ENCODE measurements around the gene PPP6R3. TPM values are rescaled to one million over a fixed set of nuclear protein-coding genes. Genes with fewer than 3 reads are reported as not detected.

PPP6R3 gene
- total and polyA plus RNA-seq, 2 donors (not counting 3 experiments of a cell fraction or from before 2014, with no cell fraction given): 31.7 to 98.8 TPM

- no peak overlapping the region for H2AFZ ChIP-seq (ENCODE audit: low read depth, low read length)
- H4K20me1 ChIP-seq (replicated peaks; ENCODE audit: control insufficient read depth, extremely low read depth, insufficient read depth, low read length): no peaks in the 10 kb centered on the region
- H3K4me2 ChIP-seq (ENCODE audit: insufficient read depth, low read length): no peak overlapping the region
- no TSS peak for BruUV-seq (replicated peaks)
- H3K79me2 ChIP-seq (ENCODE audit: control insufficient read depth, insufficient read depth, low read length): no peaks in the 10 kb centered on the region
- CTCF ChIA-PET: no interaction called here
- H3K4me3 ChIP-seq (replicated peaks in 1 of 3; ENCODE audit: insufficient read depth in 1 of 3, low read depth in 1 of 3, low read length in 3 of 3): no peak overlapping the region
- DNase-seq (ENCODE audit: low read depth, low spot score) (no peak), FAIRE-seq (no peak)
- no peaks in the 10 kb centered on the region for H3K9me3 ChIP-seq (replicated peaks; ENCODE audit: control insufficient read depth, insufficient read depth, low read length)
- H3K9me1 ChIP-seq (replicated peaks; ENCODE audit: control insufficient read depth, extremely low read depth, insufficient read depth, low read length): no peaks in the 10 kb centered on the region
- no peak overlapping the region for H3K27ac ChIP-seq (ENCODE audit: insufficient read depth, low read depth, low read length)
- POLR2A ChIA-PET: no interaction called here
- H3K4me1 ChIP-seq (ENCODE audit: control insufficient read depth, extremely low read depth, insufficient read depth, low read length): peaks cover 4% of the 10 kb centered on the region
- H3K36me3 ChIP-seq (ENCODE audit: control insufficient read depth in 2 of 2, extremely low read depth in 1 of 2, insufficient read depth in 2 of 2, low read length in 2 of 2): peaks cover 6 to 35% of the 10 kb centered on the region in 2 experiments
- dilution Hi-C loops (cut with MboI; ENCODE audit: extremely low pct_ligation_motif_present, low sequenced_read_pairs): no loop called here
- intact Hi-C loops (cut with micrococcal nuclease): no loop called here
- TF ChIP-seq, protein P1, sequence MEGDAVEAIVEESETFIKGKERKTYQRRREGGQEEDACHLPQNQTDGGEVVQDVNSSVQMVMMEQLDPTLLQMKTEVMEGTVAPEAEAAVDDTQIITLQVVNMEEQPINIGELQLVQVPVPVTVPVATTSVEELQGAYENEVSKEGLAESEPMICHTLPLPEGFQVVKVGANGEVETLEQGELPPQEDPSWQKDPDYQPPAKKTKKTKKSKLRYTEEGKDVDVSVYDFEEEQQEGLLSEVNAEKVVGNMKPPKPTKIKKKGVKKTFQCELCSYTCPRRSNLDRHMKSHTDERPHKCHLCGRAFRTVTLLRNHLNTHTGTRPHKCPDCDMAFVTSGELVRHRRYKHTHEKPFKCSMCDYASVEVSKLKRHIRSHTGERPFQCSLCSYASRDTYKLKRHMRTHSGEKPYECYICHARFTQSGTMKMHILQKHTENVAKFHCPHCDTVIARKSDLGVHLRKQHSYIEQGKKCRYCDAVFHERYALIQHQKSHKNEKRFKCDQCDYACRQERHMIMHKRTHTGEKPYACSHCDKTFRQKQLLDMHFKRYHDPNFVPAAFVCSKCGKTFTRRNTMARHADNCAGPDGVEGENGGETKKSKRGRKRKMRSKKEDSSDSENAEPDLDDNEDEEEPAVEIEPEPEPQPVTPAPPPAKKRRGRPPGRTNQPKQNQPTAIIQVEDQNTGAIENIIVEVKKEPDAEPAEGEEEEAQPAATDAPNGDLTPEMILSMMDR (IDR thresholded peaks at IDR 0.05; ENCODE audit: extremely low read depth in 1 of 2, insufficient read depth in 1 of 2, low read depth in 1 of 2, low read length in 2 of 2): no peak
- TF ChIP-seq EZH2 (IDR thresholded peaks at IDR 0.05; ENCODE audit: borderline replicate concordance, low read depth, low read length, severe bottlenecking) (no peak), MAX (IDR thresholded peaks at IDR 0.05; ENCODE audit: insufficient read depth, insufficient read length) (no peak), POLR2A (IDR thresholded peaks at IDR 0.05; ENCODE audit: low read depth, low read length) (no peak), JUN (IDR thresholded peaks at IDR 0.05; ENCODE audit: borderline replicate concordance, insufficient read depth, insufficient read length, low read depth) (no peak), GATA2 (IDR thresholded peaks at IDR 0.05; ENCODE audit: insufficient read depth, insufficient read length, low read depth, low read length) (no peak)
- no peak overlapping the region for H3K9ac ChIP-seq (replicated peaks; ENCODE audit: extremely low read depth, insufficient read depth, low read length)
- no peaks in the 10 kb centered on the region for H3K27me3 ChIP-seq (ENCODE audit: control insufficient read depth in 2 of 2, insufficient read depth in 2 of 2, low read length in 2 of 2)
Observed at GRCh38 chr11:68418648-68419047, 41.9 kb upstream of the PPP6R3 start.

GRCh38 chr11:68420171-68420570 is 40.4 kb upstream of the PPP6R3 start:
- no peaks in the 10 kb centered on the region for H3K79me2 ChIP-seq (ENCODE audit: control insufficient read depth, insufficient read depth, low read length)
- POLR2A ChIA-PET: no interaction called here
- peaks cover 3 to 40% of the 10 kb centered on the region in 2 experiments for H3K36me3 ChIP-seq (ENCODE audit: control insufficient read depth in 2 of 2, extremely low read depth in 1 of 2, insufficient read depth in 2 of 2, low read length in 2 of 2)
- no peak overlapping the region for H3K4me3 ChIP-seq (replicated peaks in 1 of 3; ENCODE audit: insufficient read depth in 1 of 3, low read depth in 1 of 3, low read length in 3 of 3)
- H3K4me1 ChIP-seq (ENCODE audit: control insufficient read depth, extremely low read depth, insufficient read depth, low read length): no peaks in the 10 kb centered on the region
- H3K4me2 ChIP-seq (ENCODE audit: insufficient read depth, low read length): no peak overlapping the region
- no peaks in the 10 kb centered on the region for H4K20me1 ChIP-seq (replicated peaks; ENCODE audit: control insufficient read depth, extremely low read depth, insufficient read depth, low read length)
- H2AFZ ChIP-seq (ENCODE audit: low read depth, low read length): no peak overlapping the region
- intact Hi-C loops (cut with micrococcal nuclease): no loop called here
- H3K27ac ChIP-seq (ENCODE audit: insufficient read depth, low read depth, low read length): no peak overlapping the region
- CTCF ChIA-PET: interaction anchor here (1.2 kb wide), 1 partner anchor 13 kb away, joined by 3 read pairs; no protein-coding TSS in a partner anchor
- DNase-seq (ENCODE audit: low read depth, low spot score) (no peak), FAIRE-seq (no peak)
- no peaks in the 10 kb centered on the region for H3K9me3 ChIP-seq (replicated peaks; ENCODE audit: control insufficient read depth, insufficient read depth, low read length)
- no peaks in the 10 kb centered on the region for H3K9me1 ChIP-seq (replicated peaks; ENCODE audit: control insufficient read depth, extremely low read depth, insufficient read depth, low read length)
- H3K27me3 ChIP-seq (ENCODE audit: control insufficient read depth in 2 of 2, insufficient read depth in 2 of 2, low read length in 2 of 2): no peaks in the 10 kb centered on the region
- no peak for TF ChIP-seq POLR2AphosphoS5 (IDR thresholded peaks at IDR 0.05; ENCODE audit: insufficient read depth, low read depth, low read length)
- TF ChIP-seq POLR2A (IDR thresholded peaks at IDR 0.05; ENCODE audit: low read depth, low read length): no peak
- no peak for TF ChIP-seq MYC (IDR thresholded peaks at IDR 0.05; ENCODE audit: low read depth, low read length)
- TF ChIP-seq, protein P1 (IDR thresholded peaks at IDR 0.05; ENCODE audit: extremely low read depth in 1 of 2, insufficient read depth in 1 of 2, low read depth in 1 of 2, low read length in 2 of 2): no peak
- no peak for TF ChIP-seq FOS (IDR thresholded peaks at IDR 0.05; ENCODE audit: borderline replicate concordance, insufficient read depth, low read length)
- no peak for TF ChIP-seq JUN (IDR thresholded peaks at IDR 0.05; ENCODE audit: borderline replicate concordance, insufficient read depth, insufficient read length, low read depth)
- TF ChIP-seq EZH2 (IDR thresholded peaks at IDR 0.05; ENCODE audit: borderline replicate concordance, low read depth, low read length, severe bottlenecking): no peak
- TF ChIP-seq MAX (IDR thresholded peaks at IDR 0.05; ENCODE audit: insufficient read depth, insufficient read length): no peak
- no peak for TF ChIP-seq GATA2 (IDR thresholded peaks at IDR 0.05; ENCODE audit: insufficient read depth, insufficient read length, low read depth, low read length)
- BruUV-seq (replicated peaks): no TSS peak
- dilution Hi-C loops (cut with MboI; ENCODE audit: extremely low pct_ligation_motif_present, low sequenced_read_pairs): no loop called here
- H3K9ac ChIP-seq (replicated peaks; ENCODE audit: extremely low read depth, insufficient read depth, low read length): no peak overlapping the region

All from endothelial cell of umbilical vein (primary cell).